AG09319 (cell line): ENCODE results near the gene HPCAL1.

ENCODE experiments used
- DNase-seq: peaks from one replicate; pipeline ENCODE4 v3.0.0-alpha.2; 2010; ENCODE audit warnings: low read depth; ENCODE audit errors: extremely low read depth
- TF ChIP-seq, protein P1 (sequence below): IDR thresholded peaks from 2 replicates; pipeline ENCODE4 v1.5.1; 2011; ENCODE audit warnings: low read depth, mild to moderate bottlenecking, inconsistent platforms, low read length, moderate library complexity

HPCAL1 gene

DNA sequence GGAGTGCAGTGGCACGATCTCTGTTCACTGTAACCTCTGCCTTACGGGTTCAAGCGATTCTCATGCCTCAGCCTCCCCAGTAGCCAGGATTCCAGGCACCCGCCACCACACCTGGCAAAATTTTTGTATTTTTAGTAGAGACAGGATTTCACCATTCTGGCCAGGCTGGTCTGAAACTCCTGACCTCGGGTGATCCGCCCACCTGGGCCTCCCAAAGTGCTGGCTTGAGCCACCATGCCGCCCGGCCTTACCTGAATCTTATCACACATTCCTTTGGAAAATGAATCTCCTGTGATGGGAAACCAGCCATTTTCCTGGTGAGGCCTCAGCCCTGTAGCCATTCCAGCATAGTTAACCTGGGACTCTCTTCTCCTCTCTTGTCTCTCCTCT lies 57.8 kb downstream of the HPCAL1 start:
- TF ChIP-seq, protein P1, sequence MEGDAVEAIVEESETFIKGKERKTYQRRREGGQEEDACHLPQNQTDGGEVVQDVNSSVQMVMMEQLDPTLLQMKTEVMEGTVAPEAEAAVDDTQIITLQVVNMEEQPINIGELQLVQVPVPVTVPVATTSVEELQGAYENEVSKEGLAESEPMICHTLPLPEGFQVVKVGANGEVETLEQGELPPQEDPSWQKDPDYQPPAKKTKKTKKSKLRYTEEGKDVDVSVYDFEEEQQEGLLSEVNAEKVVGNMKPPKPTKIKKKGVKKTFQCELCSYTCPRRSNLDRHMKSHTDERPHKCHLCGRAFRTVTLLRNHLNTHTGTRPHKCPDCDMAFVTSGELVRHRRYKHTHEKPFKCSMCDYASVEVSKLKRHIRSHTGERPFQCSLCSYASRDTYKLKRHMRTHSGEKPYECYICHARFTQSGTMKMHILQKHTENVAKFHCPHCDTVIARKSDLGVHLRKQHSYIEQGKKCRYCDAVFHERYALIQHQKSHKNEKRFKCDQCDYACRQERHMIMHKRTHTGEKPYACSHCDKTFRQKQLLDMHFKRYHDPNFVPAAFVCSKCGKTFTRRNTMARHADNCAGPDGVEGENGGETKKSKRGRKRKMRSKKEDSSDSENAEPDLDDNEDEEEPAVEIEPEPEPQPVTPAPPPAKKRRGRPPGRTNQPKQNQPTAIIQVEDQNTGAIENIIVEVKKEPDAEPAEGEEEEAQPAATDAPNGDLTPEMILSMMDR: no peak
- no peak for DNase-seq

GRCh38 chr2:10360850-10361588 lies 58.3 kb downstream of the HPCAL1 start:
- DNase-seq: peak; percentile 7
- TF ChIP-seq, protein P1: no peak

DNA sequence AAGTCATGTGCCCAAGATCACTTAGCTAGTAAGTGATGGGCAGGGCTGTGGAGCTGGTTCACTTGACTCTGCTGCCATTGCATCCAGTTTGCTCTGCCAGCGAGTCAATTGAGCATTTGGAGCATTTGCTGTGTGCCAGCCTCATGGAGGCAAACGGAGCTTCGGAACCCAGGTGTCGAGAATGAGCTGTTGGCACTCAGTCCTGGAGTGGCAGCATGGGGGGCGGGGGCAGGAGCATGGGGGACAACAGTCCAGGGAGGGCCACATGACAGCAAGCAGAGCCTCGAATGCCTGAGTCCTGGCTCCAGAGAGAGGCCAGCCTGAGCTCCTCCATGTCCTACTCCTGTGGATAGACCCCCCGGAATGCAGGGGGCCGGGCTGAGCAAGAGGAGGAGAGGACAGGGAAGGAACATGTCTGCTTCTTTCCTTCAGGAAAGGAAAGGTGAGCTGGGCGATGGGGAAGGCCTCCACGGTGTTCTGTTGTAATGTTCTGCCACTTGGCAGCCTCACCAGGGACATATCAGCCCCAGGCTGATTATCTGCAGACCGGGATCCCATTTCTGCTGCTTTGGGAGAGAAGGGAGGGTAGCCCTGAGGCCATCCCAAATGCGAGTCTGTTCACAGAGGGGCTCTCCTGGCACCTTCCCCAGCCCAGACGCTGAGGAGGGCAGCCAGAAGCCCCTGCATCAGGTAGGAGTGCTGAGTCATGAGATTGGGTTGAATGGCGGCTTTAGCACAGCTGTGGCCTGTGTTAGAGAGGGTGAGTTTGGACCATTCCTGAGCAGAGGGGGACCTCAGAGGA lies 59.6 kb downstream of the HPCAL1 start:
- TF ChIP-seq, protein P1: no peak
- DNase-seq: no peak

GRCh38 chr2:10362898-10363454 lies 60.3 kb downstream of the HPCAL1 start:
- TF ChIP-seq, protein P1: no peak

DNA sequence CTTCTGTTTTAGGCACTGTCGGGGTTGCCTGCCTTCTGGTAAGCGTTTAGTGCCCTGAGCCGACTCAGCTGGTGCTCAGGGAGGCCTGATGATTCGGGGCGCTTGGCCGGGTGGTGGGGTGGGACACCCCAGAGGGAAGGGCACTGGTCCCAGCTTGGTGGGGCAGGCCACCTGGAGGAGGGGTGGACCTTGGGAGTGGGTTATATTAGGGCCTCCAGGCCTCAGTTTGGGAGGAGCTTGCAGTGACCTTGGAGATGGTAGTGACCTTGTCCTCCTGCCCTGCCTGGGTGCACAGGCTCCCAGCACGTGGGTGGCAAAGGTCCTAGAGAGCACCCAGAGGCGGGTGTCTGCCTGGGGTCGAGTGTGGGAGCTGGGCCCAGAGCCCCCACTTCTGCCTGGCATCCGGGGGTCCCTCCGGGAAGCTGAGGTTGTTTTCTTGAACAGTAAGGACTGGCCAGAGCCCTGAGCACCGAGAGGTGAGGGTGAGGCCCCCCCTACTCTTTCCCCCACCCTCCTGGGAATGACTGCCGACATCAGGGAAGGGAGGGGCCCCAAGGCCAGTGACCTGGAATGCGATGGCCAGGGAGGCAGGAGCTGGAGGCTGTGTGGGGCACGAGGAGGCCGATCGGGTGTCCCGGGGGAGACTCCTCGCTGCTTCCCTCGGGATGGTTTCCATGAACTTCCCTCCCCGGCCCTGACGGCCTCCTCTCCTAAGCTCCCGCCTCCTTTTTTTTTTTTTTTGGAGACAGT lies 61.3 kb downstream of the HPCAL1 start:
- DNase-seq: no peak
- TF ChIP-seq, protein P1: no peak

More at GRCh38 chr2:10362898-10363454, 60.3 kb downstream of the HPCAL1 start:
- no peak for DNase-seq

- TF ChIP-seq, protein P1: no peak
- DNase-seq: no peak
Measured at GRCh38 chr2:10365412-10365811, 62.7 kb downstream of the HPCAL1 start.
